Measurements from ENCODE around the gene EBLN1.
A peak's percentile ranks its signal among the peaks of the same experiment; 100 is the strongest.

The EBLN1 gene

DNA sequence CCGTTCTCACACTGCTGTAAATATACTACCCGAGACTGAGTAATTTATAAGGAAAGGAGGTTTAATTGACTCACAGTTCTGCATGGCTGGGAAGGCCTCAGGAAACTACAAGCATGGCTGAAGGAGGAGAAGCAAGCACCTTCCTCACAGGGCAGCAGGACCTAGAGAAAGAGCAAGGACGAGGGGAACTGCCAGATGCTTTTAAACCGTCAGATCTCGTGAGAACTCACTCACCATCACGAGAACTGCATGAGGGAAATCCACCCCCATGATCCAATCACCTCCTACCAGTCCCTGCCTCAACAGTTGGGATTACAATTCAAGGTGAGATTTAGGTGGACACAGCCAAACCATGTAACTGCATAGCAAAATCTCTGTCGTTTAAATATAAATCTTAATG is at the start of gene EBLN1:
TSS of gene EBLN1 (minus strand) at position 174 of the 400 bp plus-strand sequence. CDS start 8,032 bp downstream, outside the sequence.
- DNase-seq = no peak

DNA sequence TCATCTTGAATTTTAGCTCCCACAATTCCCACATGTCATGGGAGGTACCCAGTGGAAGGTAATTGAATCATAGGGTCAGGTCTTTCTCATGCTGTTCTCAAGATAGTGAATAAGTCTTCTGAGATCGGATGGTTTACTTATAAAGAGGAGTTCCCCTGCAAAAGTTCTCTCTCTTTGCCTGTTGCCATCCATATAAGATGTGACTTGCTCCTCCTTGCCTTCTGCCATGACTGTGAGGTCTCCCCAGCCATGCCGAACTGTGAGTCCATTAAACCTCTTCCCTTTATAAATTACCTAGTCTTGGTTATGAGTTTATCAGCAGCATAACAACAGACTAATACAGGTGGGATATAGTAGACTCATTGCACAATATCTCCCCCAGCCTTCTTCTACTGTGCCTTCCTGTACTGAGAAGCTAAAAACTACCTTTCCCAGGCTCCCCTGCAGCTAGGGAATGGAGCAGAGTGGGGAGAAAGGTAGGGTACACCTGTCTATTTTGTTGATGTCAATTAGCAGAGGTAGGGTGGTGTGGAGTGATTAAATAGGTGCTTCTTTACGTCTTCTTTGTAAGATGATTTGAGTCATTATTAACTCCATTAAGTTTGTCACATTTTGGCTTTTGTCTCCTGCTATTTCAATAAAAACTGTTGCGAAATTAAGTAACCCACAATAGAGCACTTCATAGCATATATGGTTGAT is 48.2 kb upstream of the EBLN1 start:
- DNase-seq = no peak

DNA sequence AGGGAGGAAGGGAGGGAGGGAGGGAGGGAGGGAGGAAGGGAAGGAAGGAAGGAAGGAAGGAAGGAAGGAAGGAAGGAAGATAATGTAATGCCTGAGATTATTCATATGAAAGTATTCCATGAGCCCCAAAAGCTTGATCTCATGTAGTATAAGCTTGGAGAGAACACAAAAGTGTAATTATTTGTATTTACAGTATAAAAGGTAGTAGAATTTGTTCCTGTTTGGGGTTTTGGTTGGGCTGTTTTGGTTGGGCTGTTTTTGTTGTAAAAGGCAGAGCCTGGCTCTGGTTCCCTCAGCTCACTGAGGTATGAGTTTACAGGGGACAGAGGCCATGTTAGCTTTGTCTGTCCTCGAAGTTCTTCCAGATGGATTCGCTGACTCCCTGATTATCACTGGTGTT is 45.3 kb upstream of the EBLN1 start:
- DNase-seq = no peak

DNA sequence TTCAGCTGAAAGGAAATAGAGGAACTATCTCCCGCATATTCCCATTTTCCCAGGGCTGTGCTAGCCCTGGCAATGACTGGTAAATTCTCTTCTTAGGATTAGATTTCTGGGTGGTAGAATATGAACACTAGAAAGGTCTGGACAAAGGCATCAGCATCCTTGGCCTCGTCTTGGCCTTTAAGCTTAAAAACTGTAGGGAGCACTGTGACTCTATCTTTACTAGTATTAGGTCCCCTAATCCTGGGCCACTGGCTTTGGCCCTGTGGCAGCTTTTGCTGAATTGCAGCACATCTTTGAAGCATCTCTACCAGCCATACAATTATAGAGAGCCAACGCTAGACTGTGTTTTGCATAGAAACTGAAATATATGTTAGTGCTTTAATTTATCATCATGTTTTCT is 41.5 kb upstream of the EBLN1 start:
- DNase-seq = peak; percentile 21 to 25 (median 24)

DNA sequence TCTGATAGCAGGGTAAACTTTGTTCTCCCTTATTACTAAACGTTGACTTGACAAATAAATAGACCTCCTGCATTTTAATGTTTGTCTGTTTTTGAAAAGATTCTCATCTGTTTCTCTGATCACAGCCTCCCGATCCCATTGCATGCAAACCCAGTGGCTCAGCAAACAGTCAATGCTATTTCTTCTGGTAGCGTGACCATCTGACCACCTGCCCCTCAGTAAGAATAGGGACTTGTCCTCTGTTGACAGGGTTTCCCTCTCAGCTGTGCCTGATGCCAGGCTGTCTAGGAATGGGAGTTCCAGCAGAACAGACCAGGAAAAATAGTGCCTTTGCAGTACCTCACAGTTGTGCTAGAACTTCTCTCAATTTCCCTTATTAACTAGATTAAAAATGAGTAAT is 40.7 kb upstream of the EBLN1 start:
- no peak for DNase-seq

DNA sequence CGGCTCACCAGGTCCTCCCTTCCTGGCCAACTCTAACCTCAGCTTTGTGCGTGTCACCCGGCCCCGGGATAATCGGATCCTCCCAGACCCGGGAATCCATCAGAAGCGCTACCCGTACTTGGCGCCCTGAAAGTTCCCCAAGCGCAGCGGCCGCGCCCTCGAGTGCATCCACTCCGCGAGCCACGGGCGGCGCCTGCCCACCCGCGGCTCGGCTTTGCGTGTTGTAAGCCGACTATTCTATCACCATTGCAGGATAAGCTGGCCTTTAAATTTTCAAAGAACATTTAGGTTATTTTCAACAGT is 35.7 kb upstream of the EBLN1 start:
- peak; percentile 69 to 77 (median 71) for DNase-seq

DNA sequence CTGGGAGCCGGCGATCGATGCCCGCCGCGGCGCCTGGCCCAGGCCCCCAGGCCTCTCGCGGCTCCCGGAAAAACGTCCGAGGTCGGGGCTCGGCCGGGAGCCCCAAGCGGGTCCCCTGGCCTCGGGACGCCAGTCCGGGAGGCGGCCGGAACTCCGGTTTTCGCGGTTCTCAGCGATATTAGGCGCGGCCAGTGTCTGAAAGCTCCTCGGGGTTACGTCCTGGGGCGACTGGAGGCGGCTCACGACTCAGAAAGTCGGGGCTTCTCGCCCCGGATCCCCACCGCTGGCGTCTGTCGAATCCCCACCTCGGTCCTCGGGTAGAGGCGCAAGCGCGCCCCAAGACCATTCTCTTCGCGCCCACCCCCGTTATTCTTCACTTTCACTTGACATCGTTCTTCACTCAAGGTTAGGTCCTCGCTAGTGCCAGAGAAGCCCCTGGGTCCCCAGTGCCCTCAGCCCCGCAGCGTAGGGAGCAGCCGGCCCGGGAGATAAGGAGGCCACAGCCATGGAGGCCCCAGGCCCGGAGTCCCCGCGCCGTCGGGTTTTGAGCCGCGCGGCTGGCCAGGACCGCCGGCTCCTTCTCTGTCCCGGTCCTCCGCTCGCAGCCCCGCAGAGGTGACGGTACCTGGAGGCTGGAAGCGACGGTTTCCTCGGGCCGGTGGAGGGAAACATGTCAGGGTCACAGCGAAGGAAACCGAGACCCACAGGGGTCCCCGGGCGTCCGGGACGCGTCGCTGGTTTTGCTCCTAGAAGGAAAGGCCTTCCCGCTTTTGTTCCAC is 35.2 kb upstream of the EBLN1 start:
- peak; percentile 35 to 64 (median 58) for DNase-seq

DNA sequence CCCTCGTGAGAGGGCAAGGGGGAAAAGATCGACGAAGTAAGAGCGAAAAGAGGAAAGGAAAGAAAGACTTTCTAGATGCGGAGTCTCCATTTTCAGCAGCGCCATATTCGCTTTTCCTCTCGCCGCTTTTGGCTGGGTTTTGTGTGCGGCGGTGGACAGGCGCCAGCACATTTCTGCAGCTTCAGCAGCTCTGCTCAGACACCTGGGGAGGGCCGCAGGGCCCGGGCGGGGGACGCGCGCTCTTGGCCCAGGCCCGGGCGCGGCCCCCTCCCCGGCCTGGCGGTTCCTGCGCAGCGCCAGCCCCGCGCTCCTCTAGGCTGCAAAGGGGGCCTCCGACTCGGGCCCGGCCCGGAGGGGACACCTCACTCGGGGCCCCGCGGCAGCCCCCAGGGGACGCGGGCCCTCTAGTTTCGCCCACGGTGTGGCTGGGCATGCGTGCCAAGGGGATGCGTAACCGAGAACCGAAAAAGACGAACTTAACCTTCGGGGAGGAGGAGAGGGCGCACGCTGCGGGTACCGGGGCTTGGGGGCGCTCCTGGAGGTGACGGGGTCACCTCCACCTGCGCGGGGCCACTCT is 34.5 kb upstream of the EBLN1 start:
- DNase-seq = peak; percentile 65 to 68 (median 67)

DNA sequence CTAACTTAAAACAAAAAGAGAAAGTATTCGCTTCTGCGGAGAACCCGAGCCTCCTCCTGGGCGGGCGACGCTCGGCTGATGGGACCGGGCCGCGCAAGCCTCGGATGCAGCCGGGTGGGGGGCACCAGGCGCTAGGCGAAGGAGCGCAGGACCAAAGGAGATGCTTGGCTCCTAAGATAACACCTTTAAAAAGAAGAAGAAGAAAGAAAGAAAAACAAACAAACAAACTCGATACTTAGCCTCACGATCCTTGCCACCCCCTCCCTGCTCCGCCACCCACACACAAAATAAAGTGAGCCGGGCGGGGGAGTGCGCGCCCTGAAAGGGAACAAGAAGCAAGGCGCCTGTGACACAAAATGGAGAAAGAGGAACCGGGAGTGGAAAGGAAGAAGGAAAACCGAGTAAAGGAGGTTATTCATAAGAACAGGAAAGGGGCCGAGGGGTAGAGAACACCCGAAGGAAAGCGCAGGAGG is 34.0 kb upstream of the EBLN1 start:
- peak; percentile 87 to 88 (median 88) for DNase-seq

DNA sequence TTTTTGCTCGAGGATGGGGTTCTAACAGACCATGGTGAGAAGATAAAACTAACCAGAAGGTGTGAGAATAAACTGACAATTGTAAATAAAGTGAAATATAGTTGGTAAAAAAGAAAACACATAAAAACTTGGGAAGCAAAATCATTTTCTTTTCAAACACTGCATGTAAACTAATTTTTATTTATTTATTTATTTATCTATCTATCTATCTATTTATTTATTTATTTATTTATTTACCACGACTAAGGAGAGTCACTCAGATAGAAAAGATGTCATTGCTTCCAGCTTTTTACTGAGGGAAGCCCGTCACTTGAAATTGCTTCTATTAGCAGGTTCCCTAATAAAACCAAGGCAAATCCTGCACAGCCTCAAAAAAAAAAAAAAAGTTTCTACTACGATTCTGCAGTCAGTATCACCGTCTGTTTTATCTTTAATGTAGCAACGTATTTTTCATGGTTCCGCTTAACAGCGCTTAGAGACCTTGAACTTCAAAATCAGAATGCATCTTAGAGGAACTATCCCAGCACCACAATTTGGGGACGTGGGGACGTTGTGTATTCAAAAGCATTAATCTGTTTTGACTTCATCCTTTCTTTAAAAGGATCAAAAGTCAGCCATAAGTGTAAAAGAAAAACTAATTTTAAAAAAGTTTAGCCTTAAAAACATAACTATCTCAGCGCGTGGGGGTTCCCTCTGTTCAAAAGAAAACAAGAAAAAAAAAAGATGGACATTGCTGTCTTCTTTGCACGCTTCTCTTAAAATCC is 33.3 kb upstream of the EBLN1 start:
- peak; percentile 22 to 45 (median 41) for DNase-seq

DNA sequence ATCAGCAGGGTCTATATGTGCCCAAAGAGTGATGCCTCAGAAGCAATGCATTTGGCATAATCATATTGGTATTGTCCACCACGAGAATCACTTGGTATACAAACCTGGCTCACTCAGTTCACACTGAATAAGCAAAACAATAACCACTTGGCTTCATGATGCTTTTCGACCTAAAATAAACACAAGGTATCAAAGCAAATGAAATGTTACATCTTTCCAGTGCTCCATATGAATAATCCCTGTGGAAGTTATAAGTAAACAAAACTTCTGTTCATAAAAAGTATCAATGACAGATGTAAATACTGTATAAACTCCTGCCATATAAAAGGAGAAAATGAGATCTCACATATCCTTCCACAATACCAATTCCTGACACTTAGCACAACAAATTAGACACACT is 29.8 kb upstream of the EBLN1 start:
- DNase-seq = no peak

DNA sequence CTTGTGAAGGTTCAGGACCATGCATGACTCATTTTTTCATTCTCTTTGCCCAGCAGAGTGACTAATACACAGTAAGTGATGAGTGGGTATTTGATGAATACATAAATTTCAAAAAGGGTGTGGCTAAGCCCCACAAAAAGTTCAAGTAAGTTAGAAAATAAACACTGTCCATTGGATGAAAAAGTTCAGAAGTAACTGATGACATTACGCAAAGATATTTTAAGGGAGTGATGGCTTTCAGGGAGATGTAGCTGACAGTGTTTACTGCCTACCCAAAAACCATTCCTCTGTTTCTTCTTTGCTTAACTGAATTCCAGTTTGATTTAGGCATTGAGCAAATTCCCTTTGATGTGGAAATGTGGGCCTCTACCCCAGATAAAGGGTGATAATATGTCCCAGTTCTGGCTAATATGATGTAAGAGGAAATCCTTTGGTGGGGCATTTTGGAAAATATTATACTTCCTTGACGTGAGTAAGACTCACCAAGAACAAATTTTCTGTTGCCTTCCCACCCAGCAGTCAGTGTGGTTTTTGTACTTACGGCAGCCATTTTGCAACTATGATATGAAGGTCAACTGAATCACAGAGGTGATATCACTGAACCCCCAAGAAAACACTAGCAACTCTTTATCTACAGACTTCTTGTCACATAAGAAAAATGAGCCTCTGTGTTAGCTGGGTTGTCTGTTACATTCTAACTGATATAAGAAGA is 29.0 kb upstream of the EBLN1 start:
- DNase-seq = peak; percentile 67 to 92 (median 82)

DNA sequence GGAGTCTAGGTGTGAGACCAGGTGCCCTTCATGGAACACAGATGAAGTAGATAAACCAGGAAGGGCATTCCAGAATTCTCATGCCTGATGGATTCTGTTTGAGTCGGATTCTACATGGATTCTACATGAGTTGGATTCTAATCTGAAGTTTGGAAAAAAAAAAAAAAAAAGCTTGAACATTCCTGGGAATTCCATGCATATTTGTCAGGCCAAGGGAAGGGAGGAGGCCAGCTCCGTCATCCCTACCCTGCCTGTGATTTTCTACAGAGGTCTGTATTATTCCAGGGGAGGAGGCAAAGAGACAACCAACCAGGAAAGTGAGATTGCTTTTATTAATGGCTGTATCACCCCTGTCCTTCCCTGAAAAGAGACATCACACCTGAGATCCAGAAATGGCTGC is 27.8 kb upstream of the EBLN1 start:
- no peak for DNase-seq

DNA sequence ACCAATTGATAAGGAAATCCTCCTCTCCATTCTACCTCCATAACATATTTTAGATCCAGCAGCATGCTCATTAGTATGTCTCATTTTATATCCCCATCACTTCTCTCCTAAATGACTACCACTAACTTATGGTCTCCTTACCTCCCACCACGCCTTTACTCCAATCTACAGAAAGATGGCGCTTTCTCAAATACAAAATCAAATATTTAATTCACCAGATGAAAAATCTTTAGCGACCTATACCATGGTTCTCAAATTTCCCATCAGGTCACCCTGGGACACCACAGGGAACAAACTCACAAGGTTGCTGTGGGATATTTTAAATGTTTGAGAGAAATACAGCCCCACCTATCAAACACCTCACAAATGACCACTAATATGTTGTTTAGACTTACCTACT is 27.0 kb upstream of the EBLN1 start:
- DNase-seq = no peak

DNA sequence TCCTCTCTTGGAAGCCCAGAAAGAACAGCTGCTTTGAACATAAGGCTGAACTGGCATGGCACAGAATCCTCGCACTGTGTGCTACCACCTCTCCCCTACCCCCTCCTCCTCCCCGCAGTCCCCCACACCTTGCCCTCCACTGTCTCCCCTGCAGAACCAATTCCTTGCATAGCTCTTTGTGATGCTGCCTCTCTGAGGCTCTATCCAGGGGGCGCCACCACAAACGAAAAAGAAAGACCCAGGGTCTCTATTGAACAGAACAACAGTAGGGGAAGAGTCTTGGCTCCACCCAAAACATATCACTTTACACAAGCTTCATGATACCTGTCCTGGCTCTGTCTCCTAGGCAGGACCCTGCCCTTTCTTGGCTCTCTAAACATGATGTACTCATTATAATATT is 26.2 kb upstream of the EBLN1 start:
- peak in 2 of 3 donors; percentile 11 to 14 for DNase-seq

DNA sequence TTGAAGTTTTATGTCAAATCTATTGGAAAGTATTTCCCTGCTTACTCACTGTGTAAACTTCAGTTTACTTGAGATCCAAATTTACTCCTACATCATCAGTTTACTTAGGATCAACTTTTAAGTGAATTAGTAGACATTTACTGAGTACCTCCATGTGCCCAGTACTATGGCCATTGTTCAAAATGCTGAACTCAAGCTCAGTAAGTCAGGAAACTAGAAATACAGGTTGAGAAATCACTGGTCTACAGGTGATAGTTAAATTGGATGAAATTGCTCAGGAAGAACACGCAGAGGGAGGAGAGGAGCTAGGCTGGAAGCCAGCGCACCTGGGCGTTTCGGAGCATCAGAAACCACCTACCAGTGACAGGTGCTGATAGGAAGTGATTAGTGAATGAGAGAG is 25.5 kb upstream of the EBLN1 start:
- DNase-seq = no peak

DNA sequence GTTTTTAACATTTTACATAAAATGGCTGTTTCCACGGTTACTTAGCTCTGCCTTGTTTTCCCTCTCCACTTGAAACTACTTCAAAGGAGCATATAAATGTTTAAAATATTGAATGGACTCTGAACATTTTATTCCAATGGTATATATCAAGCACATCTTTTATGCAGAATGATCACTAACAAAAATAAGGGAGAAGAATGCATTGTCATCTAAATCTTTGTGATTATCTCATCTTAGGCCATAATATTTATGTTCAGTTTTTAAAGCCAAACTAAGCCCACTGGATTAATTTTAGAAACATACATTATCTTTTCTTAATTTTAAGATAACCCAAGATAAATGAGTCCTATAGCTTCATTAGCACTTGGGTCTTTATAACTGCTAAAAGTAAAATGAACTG is 13.4 kb upstream of the EBLN1 start:
- no peak for DNase-seq

DNA sequence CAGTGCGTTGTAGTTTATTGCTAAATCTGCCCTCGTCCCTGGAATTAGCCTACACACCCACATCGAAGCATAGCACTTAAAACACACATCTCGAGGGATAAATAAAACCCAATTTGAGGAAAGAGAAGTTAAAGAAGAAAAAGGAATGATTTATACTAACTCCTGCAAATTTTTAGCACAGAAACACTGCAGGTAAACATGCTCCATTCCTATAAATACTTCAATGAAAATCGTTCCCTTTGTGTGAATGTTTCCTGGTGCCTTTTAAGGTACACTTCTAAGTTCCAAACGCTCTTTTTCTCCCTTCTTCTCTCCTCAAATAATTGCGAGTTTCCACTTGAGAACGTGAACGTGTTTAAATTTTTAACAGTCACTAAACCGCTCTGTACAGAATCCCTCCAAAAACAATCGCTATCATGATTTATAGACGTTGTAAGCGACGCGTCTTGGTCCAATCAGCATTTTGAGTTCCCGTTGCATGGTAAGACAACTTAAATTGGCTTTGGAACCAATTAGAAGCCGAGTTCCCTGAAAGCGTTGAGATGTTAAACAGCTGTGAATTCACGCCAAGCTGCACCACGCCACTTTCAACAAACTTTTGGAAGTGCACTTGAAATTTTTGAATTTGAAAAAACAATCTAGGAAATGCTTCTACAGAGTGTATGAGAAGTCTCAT is 12.5 kb upstream of the EBLN1 start:
- peak; percentile 44 to 53 (median 51) for DNase-seq

DNA sequence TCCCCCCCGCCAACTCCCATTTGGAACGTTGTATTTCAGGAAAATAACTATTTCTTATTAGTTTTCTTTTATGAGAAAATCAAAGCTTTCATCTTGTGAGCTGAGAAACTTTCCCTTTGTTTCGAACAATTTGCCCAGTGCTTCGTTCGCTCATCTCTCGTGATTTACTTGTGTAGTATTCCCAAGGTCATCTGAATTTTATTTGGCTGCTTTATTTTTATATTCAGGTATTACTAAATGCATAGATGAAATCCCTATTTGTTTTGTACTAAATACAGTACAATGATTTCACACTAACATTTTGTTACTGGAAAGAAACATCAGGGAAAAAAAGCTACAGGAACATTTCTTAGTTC is 12.0 kb upstream of the EBLN1 start:
- peak in 2 of 3 donors; percentile 10 to 17 for DNase-seq

DNA sequence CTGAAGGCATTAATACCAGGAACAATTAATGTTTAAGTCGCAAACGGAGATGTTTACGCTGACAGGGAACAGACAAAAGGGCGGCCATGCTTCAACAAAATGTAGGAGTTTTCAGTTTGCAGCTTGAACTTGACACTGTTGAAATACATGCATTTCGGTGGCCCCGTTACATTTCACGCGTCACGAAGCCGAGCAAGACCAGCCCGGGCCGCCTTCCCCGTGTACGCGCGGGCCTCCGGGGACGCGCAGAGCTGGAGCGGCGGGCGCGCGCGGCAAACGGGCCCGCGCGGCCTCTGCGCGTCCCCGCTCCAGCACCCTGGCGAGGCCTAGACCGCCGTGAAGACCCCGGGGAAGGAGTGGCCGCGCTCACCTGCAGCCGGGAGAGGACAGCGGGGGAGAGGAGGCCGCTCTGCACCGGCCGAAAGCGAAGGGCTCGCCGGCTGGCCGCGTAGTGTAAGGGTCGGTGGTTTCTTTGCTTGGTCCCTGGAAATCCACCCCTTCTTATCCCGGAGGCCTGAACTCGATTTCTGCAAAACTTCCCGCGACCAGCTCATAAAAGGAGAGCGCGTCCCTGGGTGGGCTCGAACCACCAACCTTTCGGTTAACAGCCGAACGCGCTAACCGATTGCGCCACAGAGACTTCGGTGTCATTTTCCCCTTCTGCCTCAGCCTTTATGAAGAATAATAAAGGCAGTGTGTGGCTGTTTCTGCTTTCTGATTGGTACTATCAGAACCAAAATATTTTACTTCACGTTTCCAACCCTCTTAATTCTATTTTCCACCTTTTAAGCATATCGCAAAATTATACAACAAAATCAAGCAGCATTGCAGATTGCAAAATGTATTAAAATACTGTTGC is 11.4 kb upstream of the EBLN1 start:
- peak; percentile 89 to 92 (median 91) for DNase-seq

Measured in suppressor macrophage treated with lipopolysaccharide for 1 hour (primary cell).